Gastrocnemius medialis (tissue), 4 donors: ENCODE results near the gene VLDLR.
"Not testable (repeated sequence)": the region's sequence is repeated elsewhere in the genome, so short reads cannot be mapped to it uniquely, and the experiment has no call there.

Experiments used
- POLR2A ChIP-seq, 2 donors: fragments of 450-650 bp; IDR thresholded peaks; one replicate each; pipeline ENCODE4 v1.6.1; 2017; ENCODE audit warnings: antibody characterized with exemption in 2 of 2, mild to moderate bottlenecking in 2 of 2, moderate library complexity in 2 of 2
- TF ChIP-seq, protein P1 (sequence below), 5 experiments: fragments of 450-650 bp in 3 of 5; fragments of 200-600 bp in 2 of 5; sonication (generic) in 2 of 5; IDR thresholded peaks in 4 of 5; conservative IDR thresholded peaks in 1 of 5; 1 replicate in 4 of 5; 2 replicates in 1 of 5; pipeline ENCODE4 v1.5.1; 2016 to 2019; ENCODE audit warnings: antibody characterized with exemption in 5 of 5, mild to moderate bottlenecking in 3 of 5, moderate library complexity in 3 of 5

DNA sequence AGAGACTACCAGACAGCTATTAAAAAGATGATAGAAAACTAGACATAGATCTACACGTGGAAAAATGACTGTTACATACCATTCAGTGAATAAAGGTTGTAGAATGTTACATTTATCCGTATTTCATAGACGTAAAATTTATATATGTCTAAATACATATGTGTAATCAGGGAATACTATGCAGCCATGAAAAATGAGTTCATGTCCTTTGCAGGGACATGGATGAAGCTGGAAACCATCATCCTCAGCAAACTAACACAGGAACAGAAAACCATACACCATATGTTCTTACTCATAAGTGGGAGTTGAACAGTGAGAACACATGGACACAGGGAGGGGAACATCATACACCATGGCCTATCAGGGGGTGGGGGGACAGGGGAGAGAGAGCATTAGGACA, 85.7 kb downstream of the VLDLR start:
- TF ChIP-seq, protein P1, sequence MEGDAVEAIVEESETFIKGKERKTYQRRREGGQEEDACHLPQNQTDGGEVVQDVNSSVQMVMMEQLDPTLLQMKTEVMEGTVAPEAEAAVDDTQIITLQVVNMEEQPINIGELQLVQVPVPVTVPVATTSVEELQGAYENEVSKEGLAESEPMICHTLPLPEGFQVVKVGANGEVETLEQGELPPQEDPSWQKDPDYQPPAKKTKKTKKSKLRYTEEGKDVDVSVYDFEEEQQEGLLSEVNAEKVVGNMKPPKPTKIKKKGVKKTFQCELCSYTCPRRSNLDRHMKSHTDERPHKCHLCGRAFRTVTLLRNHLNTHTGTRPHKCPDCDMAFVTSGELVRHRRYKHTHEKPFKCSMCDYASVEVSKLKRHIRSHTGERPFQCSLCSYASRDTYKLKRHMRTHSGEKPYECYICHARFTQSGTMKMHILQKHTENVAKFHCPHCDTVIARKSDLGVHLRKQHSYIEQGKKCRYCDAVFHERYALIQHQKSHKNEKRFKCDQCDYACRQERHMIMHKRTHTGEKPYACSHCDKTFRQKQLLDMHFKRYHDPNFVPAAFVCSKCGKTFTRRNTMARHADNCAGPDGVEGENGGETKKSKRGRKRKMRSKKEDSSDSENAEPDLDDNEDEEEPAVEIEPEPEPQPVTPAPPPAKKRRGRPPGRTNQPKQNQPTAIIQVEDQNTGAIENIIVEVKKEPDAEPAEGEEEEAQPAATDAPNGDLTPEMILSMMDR (IDR thresholded peaks at IDR 0.05 in 4 of 5, conservative IDR thresholded peaks at IDR 0.05 in 1 of 5) = not testable (repeated sequence)
- TF ChIP-seq POLR2A (IDR thresholded peaks at IDR 0.05) = not testable (repeated sequence)
